Stimulated activated CD4-positive, alpha-beta T cell treated with anti-CD3 and anti-CD28 coated beads, Interleukin-1b, Interleukin-23, amount 100 ng/mL, for 24 hours (primary cell): ENCODE results near the gene OBP2B.

Source experiments
- DNase-seq, 4 experiments: peaks; one replicate each; pipeline ENCODE4 v3.0.0-alpha.2; 2020; ENCODE audit warnings: low read depth in 4 of 4, low spot score in 1 of 4

OBP2B gene

DNA sequence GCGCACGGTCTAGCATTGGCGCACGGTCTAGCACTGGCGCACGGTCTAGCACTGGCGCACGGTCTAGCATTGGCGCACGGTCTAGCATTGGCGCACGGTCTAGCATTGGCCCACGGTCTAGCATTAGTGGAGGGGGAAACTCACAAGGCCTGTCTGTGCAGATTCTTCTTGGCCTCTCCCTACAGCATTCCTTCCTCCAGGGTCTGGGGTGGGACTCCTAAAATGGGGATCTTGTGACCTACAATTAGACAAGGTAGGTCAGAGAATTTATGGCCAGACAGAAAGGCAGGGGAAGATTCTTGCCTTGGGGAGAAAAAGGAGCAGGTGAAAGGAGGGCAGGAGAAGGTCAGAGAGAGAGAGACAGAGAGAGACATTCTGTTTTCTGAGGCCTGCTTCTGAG is 39.9 kb downstream of the OBP2B start:
- no peak for DNase-seq

DNA sequence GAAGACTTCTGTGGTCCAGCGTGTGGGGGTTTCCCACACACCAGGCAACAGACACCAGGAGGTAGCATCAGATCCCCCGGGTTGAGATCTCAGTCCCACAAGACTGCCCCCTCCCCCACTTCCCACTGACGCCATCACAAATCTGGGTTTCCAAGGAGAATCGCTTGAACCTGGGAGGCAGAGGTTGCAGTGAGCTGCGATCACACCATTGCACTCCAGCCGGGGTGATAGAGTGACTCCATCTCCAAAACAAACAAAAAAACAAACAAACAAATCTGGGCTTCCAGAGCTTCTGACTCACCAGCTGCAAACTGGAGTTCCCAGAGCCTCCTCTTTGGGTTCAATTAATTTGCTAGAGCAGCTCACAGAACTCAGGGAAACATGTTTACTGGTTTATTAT is 40.6 kb downstream of the OBP2B start:
- no peak for DNase-seq

DNA sequence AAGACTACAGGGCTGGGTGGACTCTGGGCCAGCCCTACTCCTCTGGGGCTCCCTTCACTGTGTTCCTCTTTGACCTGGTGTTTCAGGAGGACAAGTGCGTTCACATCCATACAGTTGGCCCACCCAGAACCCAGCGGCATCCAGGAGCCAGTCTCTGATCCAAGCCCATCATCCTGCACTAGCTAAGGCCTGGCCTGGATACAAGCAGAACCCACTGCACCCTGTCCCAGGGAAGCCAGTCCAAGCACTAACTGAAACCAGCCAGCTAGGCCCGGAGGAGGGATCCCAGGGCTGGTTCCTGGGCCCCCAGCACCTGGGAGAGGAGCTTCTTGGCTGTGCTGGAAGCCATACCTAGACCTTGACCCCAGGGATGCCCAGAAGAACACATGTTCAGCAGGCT is 41.3 kb downstream of the OBP2B start:
- DNase-seq: no peak

DNA sequence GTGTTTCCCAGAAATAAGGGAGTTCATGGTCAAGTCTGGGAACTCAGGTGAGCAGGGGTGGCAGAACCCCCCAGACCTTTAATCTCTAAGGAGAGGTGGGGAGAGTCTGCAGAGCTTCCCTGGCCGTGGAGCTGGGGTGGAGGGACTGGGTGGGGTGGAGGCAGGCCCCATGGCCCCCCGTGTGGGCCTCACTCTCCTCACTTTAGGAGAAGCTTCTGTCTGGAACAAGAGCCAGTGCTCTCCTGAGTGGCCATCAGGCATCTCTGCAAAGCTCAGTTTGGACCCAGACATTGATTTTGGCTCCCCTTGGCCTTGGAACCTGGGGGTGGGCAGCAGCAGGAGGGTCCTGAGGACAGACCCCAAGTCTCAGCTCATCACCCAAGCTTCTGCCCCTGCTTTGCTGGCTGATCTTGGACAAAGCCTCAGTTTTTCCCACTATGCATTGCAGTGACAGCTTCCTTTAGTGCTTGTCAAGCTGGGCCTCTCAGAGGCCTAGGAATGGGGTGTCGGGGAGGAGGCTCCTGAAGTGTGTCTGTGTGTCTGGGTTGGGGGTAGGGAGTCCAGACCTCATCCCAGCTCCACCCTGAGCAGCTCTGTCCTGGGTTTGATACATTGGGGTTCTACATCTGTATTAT is 41.8 kb downstream of the OBP2B start:
- DNase-seq: no peak

DNA sequence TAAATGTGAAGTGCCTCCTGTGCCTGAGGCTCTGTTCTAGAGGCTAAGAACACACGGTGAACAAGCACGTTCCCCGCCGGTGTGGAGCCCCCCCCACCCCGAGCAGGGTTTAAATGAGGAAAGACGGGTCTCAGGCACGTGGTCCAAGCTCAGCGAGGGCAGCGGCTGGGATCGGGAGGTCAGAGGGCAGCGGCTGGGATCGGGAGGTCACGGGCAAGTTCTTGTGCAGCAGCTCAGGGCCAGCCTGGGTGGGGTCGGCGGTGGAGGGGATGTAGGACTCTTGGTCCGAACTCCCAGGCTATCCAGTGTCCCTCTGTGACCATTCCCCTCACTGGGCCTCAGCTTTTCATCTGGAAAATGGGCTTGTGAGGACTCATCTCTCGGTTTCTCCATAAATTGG is 42.7 kb downstream of the OBP2B start:
- no peak for DNase-seq

DNA sequence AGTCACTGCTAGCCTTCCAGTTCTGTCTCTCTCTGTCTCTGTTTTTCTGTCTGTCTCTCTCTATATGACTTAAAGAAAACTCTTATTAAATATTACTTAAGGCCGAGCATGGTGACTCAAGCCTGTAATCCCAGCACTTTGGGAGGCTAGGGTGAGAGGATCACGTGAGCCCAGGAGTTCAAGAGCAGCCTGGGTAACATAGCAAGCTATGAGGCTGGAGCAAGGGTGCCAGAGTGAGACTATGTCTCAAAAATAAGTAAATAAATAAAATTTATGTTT is 43.7 kb downstream of the OBP2B start:
- no peak for DNase-seq

DNA sequence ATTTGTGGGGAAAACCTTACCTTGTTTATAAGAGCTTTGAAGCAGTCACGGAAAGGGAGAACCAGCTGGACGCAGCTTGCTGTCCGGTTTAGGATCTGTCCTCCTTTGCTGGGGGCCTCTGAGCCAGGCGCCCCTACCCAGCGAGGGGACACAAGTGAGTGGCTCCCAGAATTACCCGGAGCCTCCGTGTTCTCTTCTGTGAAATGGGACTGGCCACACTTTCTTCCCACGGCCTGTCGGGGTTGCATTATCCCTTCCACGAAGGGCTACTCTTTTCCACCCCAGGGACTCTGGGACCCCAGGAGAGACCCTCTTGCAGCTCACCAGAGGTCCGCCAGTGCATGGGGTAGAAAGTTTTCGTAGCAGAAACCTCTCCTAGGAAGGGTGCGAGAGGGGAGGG is 44.9 kb downstream of the OBP2B start:
- DNase-seq: no peak

DNA sequence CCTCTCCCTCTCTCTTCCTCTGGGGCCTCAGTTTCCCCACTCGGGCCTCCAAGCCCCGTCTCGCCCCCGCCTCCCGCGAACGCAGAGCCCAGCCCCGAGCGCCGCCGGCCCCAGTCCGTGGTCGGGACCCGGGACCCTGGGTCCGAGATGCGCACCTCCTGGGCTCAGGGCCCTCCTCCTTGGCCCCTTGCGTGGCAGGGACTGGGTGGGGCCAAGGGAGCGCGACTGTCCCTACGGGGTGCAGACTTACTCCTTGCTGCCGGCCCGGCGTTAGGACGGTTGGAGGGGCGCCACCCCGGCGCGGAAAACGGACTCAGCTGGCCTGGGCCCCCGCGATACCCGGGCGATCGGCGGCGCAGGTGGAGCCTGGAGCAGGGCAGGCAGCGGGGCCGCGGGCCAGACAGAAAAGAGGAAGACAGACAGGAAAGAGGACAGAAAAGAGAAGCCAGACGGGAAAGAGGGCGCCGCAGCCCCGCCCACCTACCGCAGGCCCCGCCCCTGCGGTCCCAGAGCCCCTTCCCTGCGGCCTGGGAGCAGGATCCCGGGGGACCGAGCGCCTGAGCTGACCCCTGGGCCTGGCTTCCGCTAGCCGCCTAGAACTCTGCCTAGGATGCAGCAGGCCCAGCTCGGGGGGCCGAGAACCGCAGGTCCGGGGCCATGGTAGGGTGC is 45.4 kb downstream of the OBP2B start, which contains the start of gene GBGT1:
Gene GBGT1 (minus strand): TSS at position 411 of the 669 bp plus-strand sequence. CDS start 1,502 bp downstream, outside the sequence.
- DNase-seq: no peak

DNA sequence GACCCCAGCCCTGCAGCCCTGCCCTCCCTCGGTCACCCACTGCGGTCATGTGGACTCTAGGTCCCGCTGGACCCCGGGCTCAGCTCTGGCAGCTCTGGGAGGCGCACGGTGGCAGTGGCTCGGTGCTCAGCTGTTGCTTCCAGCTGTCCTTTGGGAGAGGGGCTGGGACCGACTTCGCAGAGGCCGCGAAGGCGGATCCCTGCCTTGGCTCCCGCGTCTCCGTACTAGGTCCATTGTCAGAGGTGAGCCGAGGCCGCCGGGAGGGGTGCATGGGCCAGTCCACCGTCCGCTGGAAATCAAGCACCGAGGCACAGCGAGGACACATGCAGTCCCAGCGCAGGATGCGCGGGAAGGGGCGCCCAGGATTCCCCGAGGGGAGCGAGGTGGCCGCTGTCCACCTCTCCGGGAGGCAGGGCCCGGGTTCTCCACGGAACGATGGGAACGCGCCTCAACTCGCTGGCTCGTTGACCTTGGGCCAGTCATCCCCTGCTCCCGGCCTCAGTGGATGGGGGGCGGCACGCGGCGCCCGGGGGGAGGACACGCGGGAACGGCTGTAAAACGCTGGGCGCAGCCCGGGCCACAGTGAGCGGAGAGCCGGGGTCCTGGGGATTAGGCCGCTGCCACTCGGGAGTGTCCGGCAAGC is 46.1 kb downstream of the OBP2B start:
- DNase-seq: no peak

DNA sequence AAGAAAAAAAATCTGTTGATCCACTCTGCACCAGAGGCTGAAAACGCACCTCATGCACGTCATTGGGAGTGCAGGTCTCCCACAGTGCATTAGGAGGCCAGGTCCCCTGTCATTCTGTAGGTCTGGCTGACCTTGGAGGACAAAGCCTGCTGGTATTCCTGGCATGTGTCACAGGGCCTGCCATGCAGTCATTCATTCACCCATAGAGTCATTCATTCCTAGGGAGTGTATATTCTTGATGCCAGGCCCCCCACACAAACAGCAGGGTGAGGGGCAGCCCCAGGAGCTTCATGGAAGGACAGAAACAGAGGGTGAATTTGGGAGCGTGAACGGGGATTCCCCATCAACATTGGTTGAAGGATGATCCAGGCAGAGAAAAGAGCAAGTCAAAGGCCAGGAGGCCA is 47.5 kb downstream of the OBP2B start:
- no peak for DNase-seq

DNA sequence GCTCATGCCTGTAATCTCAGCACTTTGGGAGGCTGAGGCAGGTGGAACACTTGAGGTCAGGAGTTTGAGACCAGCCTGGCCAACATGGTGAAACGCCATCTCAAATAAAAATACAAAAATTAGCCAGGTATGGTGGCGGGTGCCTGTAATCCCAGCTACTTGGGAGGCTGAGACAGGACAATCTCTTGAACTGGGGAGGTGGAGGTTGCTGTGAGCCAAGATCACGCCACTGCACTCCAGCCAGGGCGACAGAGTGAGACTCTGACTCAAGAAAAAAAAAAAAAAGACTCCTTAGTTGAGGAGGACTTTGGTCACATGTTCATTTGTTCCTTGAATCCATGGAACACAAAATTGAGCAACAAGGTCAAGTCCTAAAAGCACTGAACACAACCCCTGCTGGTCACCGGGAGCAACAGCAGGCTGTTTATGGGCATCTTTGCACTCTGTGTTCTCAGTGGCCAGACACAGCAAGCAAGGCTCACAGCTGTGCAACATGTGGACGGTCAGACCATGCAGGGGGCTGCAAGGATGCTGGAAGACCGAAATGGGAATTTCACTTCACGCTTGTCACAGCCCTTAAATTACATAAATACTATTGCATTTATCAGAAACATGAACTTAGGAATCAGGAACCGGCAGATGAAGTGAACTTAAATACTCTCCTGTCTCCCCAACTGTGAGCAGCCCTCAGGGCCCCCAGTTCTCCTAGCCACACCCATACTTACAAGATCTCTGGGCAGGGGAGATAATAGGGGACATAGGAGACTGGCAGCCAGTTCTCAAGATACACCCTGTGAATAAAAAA is 48.1 kb downstream of the OBP2B start:
- DNase-seq: no peak

DNA sequence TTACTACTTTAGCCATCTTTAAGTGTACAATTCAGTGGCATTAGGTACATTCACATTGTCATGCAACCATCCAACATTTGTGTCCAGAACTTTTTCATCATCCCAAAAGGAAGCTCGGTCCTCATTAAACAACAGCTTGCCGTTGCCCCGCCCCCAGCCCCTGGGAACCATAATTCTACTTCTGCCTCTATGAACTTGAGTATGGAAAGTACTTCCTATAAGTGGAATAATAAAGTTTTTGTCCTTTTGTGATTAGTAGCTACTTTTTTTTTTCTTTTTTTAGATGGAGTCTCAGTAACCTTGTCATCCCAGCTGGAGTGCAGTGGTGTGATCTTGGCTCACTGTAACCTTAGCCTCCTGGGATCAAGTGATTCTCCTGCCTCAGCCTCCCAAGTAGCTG is 50.4 kb downstream of the OBP2B start:
- DNase-seq: no peak
